PC-3 (cell line): ENCODE results near the gene USP32.

Experiments
- EZH2 ChIP-seq: fragments of 300-600 bp; sonication (generic); IDR thresholded peaks from one replicate; pipeline ENCODE4 v1.6.1; 2017; ENCODE audit warnings: antibody characterized with exemption, mild to moderate bottlenecking, low read length; ENCODE audit not compliant: unreplicated experiment
- TF ChIP-seq, protein P1 (sequence below): fragments of 300-600 bp; sonication (generic); conservative IDR thresholded peaks from 2 replicates; pipeline ENCODE4 v1.5.1; 2017; ENCODE audit warnings: antibody characterized with exemption, low read depth, mild to moderate bottlenecking, low read length

DNA sequence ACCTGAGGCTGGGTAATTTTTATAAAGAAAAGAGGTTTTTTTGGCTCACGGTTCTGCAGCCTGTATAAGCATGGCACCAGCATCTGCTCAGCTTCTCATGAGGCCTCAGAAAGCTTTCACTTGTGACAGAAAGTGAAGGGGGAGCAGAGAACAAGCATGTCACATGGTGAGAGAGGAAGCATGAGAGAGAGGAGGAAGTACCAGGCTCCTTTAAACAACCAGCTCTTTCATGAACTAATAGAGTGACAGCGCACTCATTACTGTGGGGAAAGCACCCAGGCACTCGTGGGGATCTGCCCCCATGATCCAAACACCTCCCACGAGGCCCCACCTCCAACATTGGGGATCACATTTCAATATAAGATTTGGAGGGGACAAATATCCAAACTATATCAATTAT, 86.8 kb downstream of the USP32 start:
- TF ChIP-seq, protein P1, sequence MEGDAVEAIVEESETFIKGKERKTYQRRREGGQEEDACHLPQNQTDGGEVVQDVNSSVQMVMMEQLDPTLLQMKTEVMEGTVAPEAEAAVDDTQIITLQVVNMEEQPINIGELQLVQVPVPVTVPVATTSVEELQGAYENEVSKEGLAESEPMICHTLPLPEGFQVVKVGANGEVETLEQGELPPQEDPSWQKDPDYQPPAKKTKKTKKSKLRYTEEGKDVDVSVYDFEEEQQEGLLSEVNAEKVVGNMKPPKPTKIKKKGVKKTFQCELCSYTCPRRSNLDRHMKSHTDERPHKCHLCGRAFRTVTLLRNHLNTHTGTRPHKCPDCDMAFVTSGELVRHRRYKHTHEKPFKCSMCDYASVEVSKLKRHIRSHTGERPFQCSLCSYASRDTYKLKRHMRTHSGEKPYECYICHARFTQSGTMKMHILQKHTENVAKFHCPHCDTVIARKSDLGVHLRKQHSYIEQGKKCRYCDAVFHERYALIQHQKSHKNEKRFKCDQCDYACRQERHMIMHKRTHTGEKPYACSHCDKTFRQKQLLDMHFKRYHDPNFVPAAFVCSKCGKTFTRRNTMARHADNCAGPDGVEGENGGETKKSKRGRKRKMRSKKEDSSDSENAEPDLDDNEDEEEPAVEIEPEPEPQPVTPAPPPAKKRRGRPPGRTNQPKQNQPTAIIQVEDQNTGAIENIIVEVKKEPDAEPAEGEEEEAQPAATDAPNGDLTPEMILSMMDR: no peak
- no peak for TF ChIP-seq EZH2
